Naive thymus-derived CD4-positive, alpha-beta T cell (primary cell): Measurements from ENCODE around the gene RECK. TPM values are rescaled to one million over a fixed set of nuclear protein-coding genes. Genes with fewer than 3 reads are reported as not detected.

Experiments used
- ATAC-seq: fragments of 150-1000 bp; cut with Tn5 transposase; 2 replicates; pipeline ENCODE4 v1.10.0; 2021; ENCODE audit warnings: mild to moderate bottlenecking, moderate library complexity
- CTCF ChIA-PET: fragments of 350-600 bp; sonication (Branson Sonifier 250); formaldehyde crosslinking; loops from one replicate; lab custom pipeline; 2021; ENCODE audit warnings: antibody characterized with exemption; lab: Charles Lee
- POLR2A ChIA-PET: fragments of 350-600 bp; sonication (Branson Sonifier 250); formaldehyde crosslinking; loops from one replicate; lab custom pipeline; 2021; ENCODE audit warnings: antibody characterized with exemption, inconsistent platforms; lab: Charles Lee
- DNase-seq, 9 donors: peaks; one replicate each; pipeline versions ENCODE4 v3.0.0 to v3.0.0-alpha.2; 2020 to 2022; ENCODE audit warnings: mixed read lengths in 1 of 9
- H3K27ac ChIP-seq: one replicate; pipeline ENCODE4 v1.7.0; 2013; ENCODE audit warnings: mild to moderate bottlenecking, low read depth, low read length, moderate library complexity
- H3K27me3 ChIP-seq, 2 donors: one replicate each; pipeline ENCODE4 v1.7.0; 2013; ENCODE audit warnings: low read length in 2 of 2, mild to moderate bottlenecking in 2 of 2, moderate library complexity in 2 of 2; ENCODE audit not compliant: control insufficient read depth in 2 of 2, insufficient read depth in 2 of 2
- H3K36me3 ChIP-seq, 3 experiments: 1 replicate in 2 of 3; 2 replicates in 1 of 3; pipeline ENCODE4 v1.7.0; 2013; ENCODE audit warnings: low read length in 3 of 3, mild to moderate bottlenecking in 3 of 3, moderate library complexity in 1 of 3; ENCODE audit not compliant: insufficient read depth in 3 of 3, control insufficient read depth in 2 of 3
- H3K4me1 ChIP-seq, 2 donors: one replicate each; pipeline ENCODE4 v1.7.0; 2013; ENCODE audit warnings: low read length in 2 of 2, mild to moderate bottlenecking in 2 of 2, moderate library complexity in 1 of 2; ENCODE audit not compliant: control insufficient read depth in 2 of 2, insufficient read depth in 2 of 2
- H3K4me3 ChIP-seq: 2 replicates; pipeline ENCODE4 v1.7.0; 2013; ENCODE audit warnings: mild to moderate bottlenecking, low read length
- H3K9me3 ChIP-seq, 3 experiments: 1 replicate in 2 of 3; 2 replicates in 1 of 3; pipeline ENCODE4 v1.7.0; 2013; ENCODE audit warnings: low read length in 3 of 3; ENCODE audit not compliant: control insufficient read depth in 2 of 3
- H3K27ac Mint-ChIP-seq, 9 donors: one replicate each; pipeline ENCODE4 v1.8.0; 2020 to 2022; ENCODE audit warnings: mixed read lengths in 9 of 9, mild to moderate bottlenecking in 8 of 9, moderate library complexity in 5 of 9, inconsistent platforms in 2 of 9
- H3K27me3 Mint-ChIP-seq, 5 donors: one replicate each; pipeline ENCODE4 v1.8.0; 2021 to 2022; ENCODE audit warnings: mixed read lengths in 5 of 5, mild to moderate bottlenecking in 1 of 5
- H3K36me3 Mint-ChIP-seq, 5 donors: one replicate each; pipeline ENCODE4 v1.8.0; 2020 to 2022; ENCODE audit warnings: mixed read lengths in 5 of 5, mild to moderate bottlenecking in 3 of 5, inconsistent platforms in 1 of 5
- H3K4me1 Mint-ChIP-seq, 7 donors: one replicate each; pipeline ENCODE4 v1.8.0; 2020 to 2022; ENCODE audit warnings: mixed read lengths in 7 of 7, mild to moderate bottlenecking in 3 of 7, inconsistent platforms in 1 of 7
- H3K4me3 Mint-ChIP-seq, 10 donors: one replicate each; pipeline ENCODE4 v1.8.0; 2020 to 2022; ENCODE audit warnings: mild to moderate bottlenecking in 10 of 10, mixed read lengths in 10 of 10, moderate library complexity in 6 of 10, inconsistent platforms in 2 of 10
- H3K9me3 Mint-ChIP-seq, 11 donors: one replicate each; pipeline ENCODE4 v1.8.0; 2020 to 2022; ENCODE audit warnings: mixed read lengths in 11 of 11, mild to moderate bottlenecking in 4 of 11, inconsistent platforms in 1 of 11, moderate library complexity in 1 of 11
- intact Hi-C, 2 donors: fragments of 100-400 bp; cut with micrococcal nuclease; formaldehyde crosslinking; loops; one replicate each; pipeline ENCODE4 v1.15.1; 2023
- polyA plus RNA-seq, 2 donors: library from polyadenylated mRNA; unstranded; fragments of 300-500 nt; fragmentation: Illumina TruSeq; gene quantifications; one replicate each; pipeline ENCODE4 v1.2.3, GENCODE V29; 2021
- total RNA-seq, 6 experiments: library from RNA in 5 of 6; stranded (reverse) in 5 of 6; gene quantifications; 1 replicate in 5 of 6; 2 replicates in 1 of 6; pipeline ENCODE4 v1.2.3 and lab custom pipeline; 2021 to 2026

RECK gene
- total and polyA plus RNA-seq, 7 experiments from 2014 or later, result 7.4 to 26.2 (median 13.9) TPM

DNA sequence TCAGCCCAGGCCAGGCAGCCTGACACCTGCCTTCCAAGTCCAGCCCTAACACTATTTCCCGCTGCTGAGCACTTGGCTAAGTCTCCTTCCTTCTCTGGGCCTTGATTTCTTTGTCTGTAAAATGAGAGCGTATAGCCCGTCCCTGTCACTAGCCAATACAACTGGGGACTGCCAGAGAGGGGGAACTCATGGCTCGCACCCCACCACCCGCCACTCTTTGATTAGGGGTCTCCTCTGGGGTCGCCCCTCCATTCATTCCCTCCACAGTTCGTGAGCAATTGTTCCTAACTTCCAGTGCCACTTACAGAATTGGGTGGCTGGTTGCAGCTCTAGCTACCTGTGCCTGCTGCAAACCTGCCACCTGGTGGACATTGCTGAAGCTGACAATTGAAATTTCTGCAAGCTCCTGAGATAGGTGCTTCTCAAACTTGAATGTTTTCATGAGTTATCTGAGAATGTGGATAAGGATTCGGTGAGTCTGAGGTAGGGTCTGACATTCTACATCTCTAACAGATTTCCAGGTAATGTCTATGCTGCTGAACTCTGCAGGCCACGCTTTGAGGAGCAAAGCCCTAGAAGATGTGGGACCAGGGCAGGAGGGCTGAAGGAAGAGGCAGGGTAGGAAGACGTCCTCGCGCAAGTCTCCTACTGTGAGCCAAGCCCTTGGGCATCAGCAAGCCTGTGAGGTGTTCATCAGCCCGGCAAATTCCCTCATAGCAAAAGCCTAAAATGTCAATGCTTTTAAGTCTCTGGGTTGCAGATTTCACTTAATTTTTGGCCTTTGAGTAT, 13.3 kb upstream of the RECK start:
- CTCF ChIA-PET, result interaction anchor here (0.6 to 3.7 kb wide), 25 partner anchors 9 to 233 kb away, joined by 3 to 42 read pairs (median 5); partner anchors contain the start of gene OR2S2
- peak; percentile 40 to 74 (median 66) for DNase-seq
- Mint-ChIP-seq H3K27ac (no peak overlapping the region), H3K36me3 (no peaks in the 10 kb centered on the region), H3K27me3 (peaks cover 0 to 9% (median 0%) of the 10 kb centered on the region in 5 donors), H3K4me3 (no peak overlapping the region), H3K4me1 (peaks cover 0 to 8% (median 5%) of the 10 kb centered on the region in 7 donors), H3K9me3 (no peaks in the 10 kb centered on the region)
- H3K27ac ChIP-seq, result no peak overlapping the region
- no peaks in the 10 kb centered on the region for H3K4me1 ChIP-seq
- POLR2A ChIA-PET, result interaction anchor here (0.6 to 0.7 kb wide), 2 partner anchors 121 to 357 kb away, joined by 3 to 4 read pairs; no protein-coding TSS in a partner anchor
- ATAC-seq, result peak; percentile 83
- no peak overlapping the region for H3K4me3 ChIP-seq
- no peaks in the 10 kb centered on the region for H3K27me3 ChIP-seq
- H3K36me3 ChIP-seq, result no peaks in the 10 kb centered on the region
- intact Hi-C loops, result loop anchor here (1.0 to 2.0 kb wide), 5 partner anchors 15 to 233 kb away; no protein-coding TSS in a partner anchor
- no peaks in the 10 kb centered on the region for H3K9me3 ChIP-seq

DNA sequence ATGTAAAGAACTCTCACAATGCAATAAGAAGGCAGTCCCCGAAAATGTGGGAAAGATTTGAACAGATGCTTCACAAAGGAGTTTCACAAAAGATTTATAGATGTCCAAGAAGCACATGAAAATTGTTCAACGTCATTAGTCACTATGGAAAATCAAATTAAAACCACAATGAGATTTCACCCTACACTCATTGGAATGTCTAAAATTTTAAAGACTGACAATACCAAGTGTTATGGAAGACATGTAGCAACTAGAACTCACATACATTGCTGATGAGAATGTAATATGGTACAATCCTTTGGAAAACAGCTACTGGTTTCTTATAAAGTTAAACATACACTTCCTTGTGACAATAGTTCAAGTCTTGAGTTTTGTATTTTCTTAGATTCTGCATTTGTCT, 11.0 kb upstream of the RECK start:
- H3K27me3 ChIP-seq, result no peaks in the 10 kb centered on the region
- H3K4me1 ChIP-seq, result no peaks in the 10 kb centered on the region
- no peak overlapping the region for H3K4me3 ChIP-seq
- POLR2A ChIA-PET, result no interaction called here
- Mint-ChIP-seq H3K4me1 (peaks cover 0 to 8% (median 5%) of the 10 kb centered on the region in 7 donors), H3K27ac (no peak overlapping the region), H3K4me3 (no peak overlapping the region), H3K9me3 (no peaks in the 10 kb centered on the region), H3K36me3 (no peaks in the 10 kb centered on the region), H3K27me3 (peaks cover 0 to 20% (median 0%) of the 10 kb centered on the region in 5 donors)
- no peak overlapping the region for H3K27ac ChIP-seq
- H3K9me3 ChIP-seq, result no peaks in the 10 kb centered on the region
- intact Hi-C loops, result no loop called here
- CTCF ChIA-PET, result interaction anchor here (0.6 kb wide), 1 partner anchor 868 kb away, joined by 3 read pairs; no protein-coding TSS in a partner anchor
- DNase-seq, result no peak
- no peaks in the 10 kb centered on the region for H3K36me3 ChIP-seq
- no peak for ATAC-seq

DNA sequence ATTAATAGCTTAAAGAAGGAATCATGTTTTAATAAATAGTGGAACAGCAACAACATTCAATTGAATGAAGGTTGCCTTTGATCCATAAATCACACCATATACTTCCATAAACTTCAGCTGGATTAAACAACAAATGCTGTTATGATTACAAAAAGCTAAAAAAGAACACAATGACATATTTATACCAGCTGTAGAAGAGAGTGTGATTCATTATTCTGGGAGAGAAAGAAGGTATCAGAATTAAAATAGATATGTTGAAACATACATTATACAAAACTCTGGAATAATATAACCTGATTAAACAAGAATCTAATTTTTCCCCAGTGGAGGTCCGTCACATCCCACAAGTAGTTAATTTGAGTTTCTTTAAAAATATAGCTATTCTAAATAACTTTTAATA, 7.5 kb upstream of the RECK start:
- Mint-ChIP-seq H3K9me3 (no peaks in the 10 kb centered on the region), H3K36me3 (no peaks in the 10 kb centered on the region), H3K4me3 (no peak overlapping the region), H3K27me3 (peaks cover 0 to 43% (median 0%) of the 10 kb centered on the region in 5 donors), H3K27ac (no peak overlapping the region), H3K4me1 (peaks cover 0 to 3% (median 0%) of the 10 kb centered on the region in 7 donors)
- Histone ChIP-seq H3K27me3 (no peaks in the 10 kb centered on the region), H3K4me3 (no peak overlapping the region), H3K4me1 (no peaks in the 10 kb centered on the region), H3K27ac (no peak overlapping the region), H3K36me3 (no peaks in the 10 kb centered on the region), H3K9me3 (no peaks in the 10 kb centered on the region)
- ATAC-seq (no peak), DNase-seq (no peak)
- POLR2A ChIA-PET, result interaction anchor here (0.6 kb wide), 1 partner anchor 116 kb away, joined by 3 read pairs; no protein-coding TSS in a partner anchor
- intact Hi-C loops, result no loop called here
- CTCF ChIA-PET, result interaction anchor here (0.8 to 2.4 kb wide), 3 partner anchors 22 to 150 kb away, joined by 3 to 13 read pairs (median 3); no protein-coding TSS in a partner anchor

DNA sequence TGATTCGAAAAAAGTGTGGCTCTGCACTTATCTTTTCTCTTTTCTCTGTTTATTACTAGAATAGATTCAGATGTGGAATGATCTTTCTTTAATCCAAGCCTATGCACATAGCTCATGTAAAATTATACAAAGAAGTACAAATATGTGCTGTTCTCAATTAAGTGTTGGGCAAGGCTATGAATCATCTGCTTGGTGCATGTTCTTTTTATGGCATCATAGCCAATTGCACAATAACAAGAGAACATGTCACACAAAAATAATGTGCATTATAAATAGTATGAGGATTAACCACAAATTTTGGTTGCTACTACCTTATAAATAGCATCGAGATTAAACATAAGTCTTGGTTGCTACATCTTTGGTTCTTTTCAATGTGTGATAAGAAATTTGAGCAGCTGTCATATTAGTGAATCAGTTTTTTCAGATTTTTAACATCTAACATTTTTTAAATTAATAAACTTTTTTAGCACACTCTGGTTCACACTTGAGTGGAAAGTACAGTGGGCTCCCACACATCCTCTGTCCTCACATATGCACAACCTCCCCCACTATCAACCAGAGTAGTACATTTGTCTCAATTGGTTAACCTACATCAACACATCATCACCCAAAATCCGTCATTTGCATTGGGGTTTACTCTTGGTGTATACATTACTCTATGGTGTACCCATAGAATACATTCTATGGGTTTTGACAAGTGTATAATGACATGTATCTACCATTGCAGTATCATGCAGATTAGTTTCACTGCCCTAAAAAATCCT, 6.8 kb upstream of the RECK start:
- DNase-seq (no peak), ATAC-seq (no peak)
- Mint-ChIP-seq H3K36me3 (no peaks in the 10 kb centered on the region), H3K9me3 (no peaks in the 10 kb centered on the region), H3K4me3 (no peak overlapping the region), H3K27me3 (peaks cover 0 to 43% (median 0%) of the 10 kb centered on the region in 5 donors), H3K27ac (no peak overlapping the region), H3K4me1 (peaks cover 0 to 3% (median 0%) of the 10 kb centered on the region in 7 donors)
- intact Hi-C loops, result no loop called here
- H3K27ac ChIP-seq, result no peak overlapping the region
- CTCF ChIA-PET, result interaction anchor here (1.0 to 2.4 kb wide), 3 partner anchors 22 to 127 kb away, joined by 3 to 13 read pairs (median 4); no protein-coding TSS in a partner anchor
- H3K27me3 ChIP-seq, result no peaks in the 10 kb centered on the region
- H3K4me3 ChIP-seq, result no peak overlapping the region
- no peaks in the 10 kb centered on the region for H3K36me3 ChIP-seq
- H3K4me1 ChIP-seq, result no peaks in the 10 kb centered on the region
- no peaks in the 10 kb centered on the region for H3K9me3 ChIP-seq
- POLR2A ChIA-PET, result no interaction called here

DNA sequence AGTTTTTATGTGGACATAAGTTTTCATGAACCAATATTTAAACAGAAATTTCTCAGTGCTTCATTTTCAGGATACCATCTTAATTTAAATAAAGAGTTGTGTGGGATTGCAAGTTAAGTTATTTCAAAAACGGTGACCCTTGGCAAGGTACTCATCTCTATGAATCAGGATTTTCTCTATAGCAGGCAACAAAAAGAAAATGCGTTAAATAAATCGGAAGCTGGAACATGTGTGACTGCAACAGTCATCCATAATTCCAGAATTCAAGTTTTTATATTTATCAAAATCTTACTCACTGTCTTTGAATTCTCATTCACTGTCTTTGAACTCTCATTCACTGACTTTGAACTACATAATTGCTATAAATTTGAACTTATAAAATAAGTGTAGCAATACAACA, 5.8 kb upstream of the RECK start:
- H3K9me3 ChIP-seq, result no peaks in the 10 kb centered on the region
- Mint-ChIP-seq H3K36me3 (no peaks in the 10 kb centered on the region), H3K9me3 (no peaks in the 10 kb centered on the region), H3K27me3 (peaks cover 0 to 47% (median 0%) of the 10 kb centered on the region in 5 donors), H3K27ac (no peak overlapping the region), H3K4me1 (peaks cover 0 to 3% (median 0%) of the 10 kb centered on the region in 7 donors), H3K4me3 (no peak overlapping the region)
- no peaks in the 10 kb centered on the region for H3K36me3 ChIP-seq
- no peak overlapping the region for H3K27ac ChIP-seq
- no peak for ATAC-seq
- intact Hi-C loops, result no loop called here
- no peak for DNase-seq
- ChIA-PET CTCF (interaction anchor here (1.0 to 2.4 kb wide), 2 partner anchors 23 to 128 kb away, joined by 4 to 13 read pairs; no protein-coding TSS in a partner anchor), POLR2A (no interaction called here)
- H3K27me3 ChIP-seq, result no peaks in the 10 kb centered on the region
- H3K4me1 ChIP-seq, result no peaks in the 10 kb centered on the region
- H3K4me3 ChIP-seq, result no peak overlapping the region

DNA sequence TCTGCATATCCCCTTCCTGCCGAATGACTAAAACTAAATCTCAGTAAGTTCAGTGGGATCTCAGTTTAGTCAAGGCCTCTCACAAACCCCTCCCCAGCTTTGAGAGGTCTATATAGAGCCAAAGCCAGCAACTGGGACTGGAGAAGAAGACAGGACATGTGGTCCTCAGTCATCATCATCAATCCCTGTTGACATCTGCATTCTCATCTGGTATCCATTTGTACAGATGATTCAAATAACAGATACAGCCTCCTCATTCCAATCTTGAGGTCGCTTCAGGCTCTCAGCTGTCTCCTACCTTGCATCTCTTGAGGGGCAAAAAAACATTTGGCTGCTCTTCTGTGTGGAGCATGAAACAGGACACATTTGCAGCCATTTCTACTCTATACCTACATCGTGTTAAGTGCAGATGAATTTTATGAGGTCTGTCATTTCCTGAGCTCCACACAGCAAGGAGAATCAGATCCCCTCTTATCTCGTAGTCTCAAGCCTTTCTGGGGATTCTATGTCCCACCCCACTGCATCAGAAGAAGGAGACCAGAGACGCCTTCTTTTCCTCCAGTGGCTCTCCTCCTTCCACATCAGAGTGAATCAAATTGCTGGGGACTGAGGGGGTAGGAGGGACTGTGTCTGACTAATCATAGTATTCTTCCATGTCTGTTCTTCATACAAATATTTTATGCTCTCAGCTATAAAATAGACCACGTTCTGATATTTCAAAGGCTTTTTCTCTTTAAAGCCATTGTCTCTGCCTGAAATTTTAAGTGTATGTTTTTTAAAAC, 4.7 kb upstream of the RECK start:
- CTCF ChIA-PET, result interaction anchor here (1.7 kb wide), 1 partner anchor 8 kb away, joined by 5 read pairs; no protein-coding TSS in a partner anchor
- H3K4me3 Mint-ChIP-seq, result no peak overlapping the region
- peaks cover 0 to 48% (median 0%) of the 10 kb centered on the region in 5 donors for H3K27me3 Mint-ChIP-seq

More for the DNA sequence above, 4.7 kb upstream of the RECK start:
- H3K4me1 ChIP-seq, result no peaks in the 10 kb centered on the region
- POLR2A ChIA-PET, result no interaction called here
- ATAC-seq (no peak), DNase-seq (no peak)
- no peak overlapping the region for H3K27ac ChIP-seq
- intact Hi-C loops, result no loop called here
- peaks cover 0 to 4% (median 0%) of the 10 kb centered on the region in 7 donors for H3K4me1 Mint-ChIP-seq
- no peak overlapping the region for H3K4me3 ChIP-seq
- H3K36me3 ChIP-seq, result peaks cover 0 to 2% (median 0%) of the 10 kb centered on the region in 3 experiments
- no peaks in the 10 kb centered on the region for H3K9me3 ChIP-seq
- H3K27me3 ChIP-seq, result no peaks in the 10 kb centered on the region
- no peaks in the 10 kb centered on the region for H3K9me3 Mint-ChIP-seq
- no peak overlapping the region for H3K27ac Mint-ChIP-seq
- no peaks in the 10 kb centered on the region for H3K36me3 Mint-ChIP-seq
